Measurements from ENCODE around the gene C8B. TPM values are rescaled to one million over a fixed set of nuclear protein-coding genes. Genes with fewer than 3 reads are reported as not detected.

Gene C8B
- not detected in 2 replicates for total RNA-seq

GRCh38 chr1:56965916-56966697, at the start of gene C8B:
Gene C8B (minus strand): TSS chr1:56966015. CDS start chr1:56965948, 67 bp downstream.

Other genes with a start within 250 kb of the C8B start
- not detected in 2 replicates for gene FYB2, start 146.6 kb downstream of the C8B start, total RNA-seq
- gene C8A, start 111.2 kb downstream of the C8B start, total RNA-seq: not detected in 2 replicates

Data from bronchus fibroblast of lung (primary cell).